Left ventricle myocardium inferior (tissue), 1 donor: ENCODE data around the gene CNFN. TPM values are rescaled to one million over a fixed set of nuclear protein-coding genes. Genes with fewer than 3 reads are reported as not detected.

Experiments used
- DNase-seq: peaks from one replicate; pipeline ENCODE4 v3.0.0-alpha.2; 2020
- H3K27ac ChIP-seq: fragments of 200-600 bp; replicated peaks from 2 replicates; pipeline ENCODE4 v1.8.0; 2021
- H3K27me3 ChIP-seq: fragments of 200-600 bp; 2 replicates; pipeline ENCODE4 v1.8.0; 2021; ENCODE audit warnings: low read depth
- H3K36me3 ChIP-seq: fragments of 200-600 bp; 2 replicates; pipeline ENCODE4 v1.8.0; 2021
- H3K4me1 ChIP-seq: fragments of 200-600 bp; 2 replicates; pipeline ENCODE4 v1.8.0; 2021
- H3K4me3 ChIP-seq: fragments of 200-600 bp; 2 replicates; pipeline ENCODE4 v1.8.0; 2021; ENCODE audit warnings: mild to moderate bottlenecking, moderate library complexity
- H3K9me3 ChIP-seq: fragments of 200-600 bp; replicated peaks from 2 replicates; pipeline ENCODE4 v1.8.0; 2021
- intact Hi-C: fragments of 100-400 bp; cut with micrococcal nuclease; formaldehyde crosslinking; loops from one replicate; pipeline ENCODE4 v1.11.0; 2022
- total RNA-seq: library from RNA; stranded (reverse); fragmentation: NEBNext Ultra II Directional; extraction: Animal tissue kit (Norgen Biotek cat#: 25700); gene quantifications from one replicate; pipeline ENCODE4 v1.2.1, GENCODE V29; 2021
- TF ChIP-seq, protein P1 (sequence below): fragments of 200-600 bp; IDR thresholded peaks from 2 replicates; pipeline ENCODE4 v1.8.0; 2021; ENCODE audit warnings: antibody characterized with exemption, mild to moderate bottlenecking, borderline replicate concordance
- donor health status: DM: no; HTN: yes; CAD: no; lungs with severe emphysema.

Gene CNFN
- total RNA-seq, 1 donor from 2014 or later, result 0.49 TPM

- H3K27ac ChIP-seq, result peak overlapping the region; percentile 81
- H3K4me1 ChIP-seq, result peaks cover 31% of the 10 kb centered on the region
- no peaks in the 10 kb centered on the region for H3K27me3 ChIP-seq
- intact Hi-C loops, result no loop called here
- H3K4me3 ChIP-seq, result peak overlapping the region; percentile 76
- TF ChIP-seq, protein P1, sequence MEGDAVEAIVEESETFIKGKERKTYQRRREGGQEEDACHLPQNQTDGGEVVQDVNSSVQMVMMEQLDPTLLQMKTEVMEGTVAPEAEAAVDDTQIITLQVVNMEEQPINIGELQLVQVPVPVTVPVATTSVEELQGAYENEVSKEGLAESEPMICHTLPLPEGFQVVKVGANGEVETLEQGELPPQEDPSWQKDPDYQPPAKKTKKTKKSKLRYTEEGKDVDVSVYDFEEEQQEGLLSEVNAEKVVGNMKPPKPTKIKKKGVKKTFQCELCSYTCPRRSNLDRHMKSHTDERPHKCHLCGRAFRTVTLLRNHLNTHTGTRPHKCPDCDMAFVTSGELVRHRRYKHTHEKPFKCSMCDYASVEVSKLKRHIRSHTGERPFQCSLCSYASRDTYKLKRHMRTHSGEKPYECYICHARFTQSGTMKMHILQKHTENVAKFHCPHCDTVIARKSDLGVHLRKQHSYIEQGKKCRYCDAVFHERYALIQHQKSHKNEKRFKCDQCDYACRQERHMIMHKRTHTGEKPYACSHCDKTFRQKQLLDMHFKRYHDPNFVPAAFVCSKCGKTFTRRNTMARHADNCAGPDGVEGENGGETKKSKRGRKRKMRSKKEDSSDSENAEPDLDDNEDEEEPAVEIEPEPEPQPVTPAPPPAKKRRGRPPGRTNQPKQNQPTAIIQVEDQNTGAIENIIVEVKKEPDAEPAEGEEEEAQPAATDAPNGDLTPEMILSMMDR, result no peak
- H3K36me3 ChIP-seq, result no peaks in the 10 kb centered on the region
- peak; percentile 98 for DNase-seq
- no peaks in the 10 kb centered on the region for H3K9me3 ChIP-seq
Measured at GRCh38 chr19:42396381-42397262, 6.5 kb upstream of the CNFN start.

- H3K27ac ChIP-seq, result no peak overlapping the region
- H3K4me1 ChIP-seq, result peaks cover 18% of the 10 kb centered on the region
- TF ChIP-seq, protein P1, result no peak
- peaks cover 18% of the 10 kb centered on the region for H3K27me3 ChIP-seq
- no peaks in the 10 kb centered on the region for H3K36me3 ChIP-seq
- intact Hi-C loops, result no loop called here
- no peak overlapping the region for H3K4me3 ChIP-seq
- DNase-seq, result no peak
- H3K9me3 ChIP-seq, result no peaks in the 10 kb centered on the region
Measured at GRCh38 chr19:42394751-42395150, 4.7 kb upstream of the CNFN start.

GRCh38 chr19:42392165-42392564 lies 2.1 kb upstream of the CNFN start:
- Histone ChIP-seq H3K36me3 (no peaks in the 10 kb centered on the region), H3K9me3 (no peaks in the 10 kb centered on the region), H3K27me3 (peaks cover 42% of the 10 kb centered on the region), H3K4me3 (no peak overlapping the region), H3K27ac (no peak overlapping the region), H3K4me1 (peaks cover 12% of the 10 kb centered on the region)
- intact Hi-C loops, result no loop called here
- DNase-seq, result no peak
- TF ChIP-seq, protein P1, result no peak

DNA sequence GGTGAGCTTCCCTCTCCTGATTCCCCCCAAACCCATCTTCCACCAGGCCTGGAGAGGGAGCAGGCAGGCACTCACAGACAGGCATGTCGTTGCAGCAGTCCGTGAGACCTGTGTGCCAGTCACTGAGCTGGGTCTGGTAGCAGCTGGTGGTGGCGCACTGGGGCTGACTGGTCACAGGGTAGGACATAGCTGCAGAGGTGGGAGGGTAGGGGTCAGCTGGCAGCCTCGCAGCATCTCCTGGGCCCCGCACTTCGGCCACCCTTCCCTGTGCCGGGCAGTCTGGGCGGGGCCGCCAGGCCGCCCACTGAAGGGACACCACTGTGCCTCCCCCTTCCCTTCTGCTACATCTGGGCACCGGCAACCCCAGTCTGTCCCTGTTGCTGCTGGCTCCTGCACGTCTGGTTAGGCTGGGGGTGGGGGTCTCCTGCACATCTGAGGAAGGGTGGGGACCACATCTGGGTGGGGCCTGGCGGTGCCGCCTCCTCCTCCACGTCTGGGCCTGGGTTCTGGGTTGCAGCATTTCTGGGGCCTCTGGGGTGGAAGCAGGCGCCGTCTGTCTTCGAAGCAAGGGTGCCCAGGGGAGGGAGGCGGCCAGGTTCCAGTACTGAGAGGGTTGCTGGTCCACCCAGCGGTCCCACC lies 1.1 kb downstream of the CNFN start:
- Histone ChIP-seq H3K36me3 (no peaks in the 10 kb centered on the region), H3K27me3 (peaks cover 55% of the 10 kb centered on the region)
- intact Hi-C loops, result no loop called here

GRCh38 chr19:42386974-42387707 lies 3.0 kb downstream of the CNFN start:
- Histone ChIP-seq H3K4me1 (peaks cover 10% of the 10 kb centered on the region), H3K9me3 (no peaks in the 10 kb centered on the region), H3K27ac (peak overlapping the region; percentile 55), H3K27me3 (peaks cover 55% of the 10 kb centered on the region), H3K4me3 (peak overlapping the region; percentile 67), H3K36me3 (no peaks in the 10 kb centered on the region)
- TF ChIP-seq, protein P1, result peak; percentile 64
- intact Hi-C loops, result no loop called here
- peak; percentile 53 for DNase-seq

More for the DNA sequence above, 1.1 kb downstream of the CNFN start:
- Histone ChIP-seq H3K4me1 (peaks cover 10% of the 10 kb centered on the region), H3K4me3 (no peak overlapping the region), H3K27ac (no peak overlapping the region), H3K9me3 (no peaks in the 10 kb centered on the region)
- no peak for DNase-seq
- TF ChIP-seq, protein P1, result no peak
